Caco-2 (cell line): ENCODE measurements around the gene GZMA. TPM values are rescaled to one million over a fixed set of nuclear protein-coding genes. Genes with fewer than 3 reads are reported as not detected.

Experiments
- BruUV-seq: library from RNA; stranded (reverse); fragments of 400-500 nt; replicated peaks from 2 replicates; lab custom pipeline; 2021; lab: Mats Ljungman, UMichigan
- CTCF ChIA-PET: fragments of 300-600 bp; sonication (Branson Sonifier 250); formaldehyde crosslinking; loops from one replicate; lab custom pipeline; 2022; ENCODE audit warnings: antibody characterized with exemption; lab: Charles Lee
- POLR2A ChIA-PET: fragments of 300-600 bp; sonication (Branson Sonifier 250); formaldehyde crosslinking; loops from one replicate; lab custom pipeline; 2022; ENCODE audit warnings: antibody characterized with exemption; lab: Charles Lee
- DNase-seq, 2 experiments: peaks; one replicate each; pipeline versions ENCODE4 v3.0.0 to v3.0.0-alpha.2; 2020 to 2022
- H3K27me3 ChIP-seq: replicated peaks from 2 replicates; pipeline ENCODE4 v1.6.0; 2011; ENCODE audit warnings: low read length; ENCODE audit not compliant: control insufficient read depth, insufficient read depth
- H3K36me3 ChIP-seq: 2 replicates; pipeline ENCODE4 v1.5.1; 2011; ENCODE audit warnings: low read length; ENCODE audit not compliant: control insufficient read depth, insufficient read depth
- H3K4me1 ChIP-seq: fragments of 250-450 bp; sonication (Bioruptor Pico); 2 replicates; pipeline ENCODE4 v1.5.1; 2020; ENCODE audit warnings: mild to moderate bottlenecking
- H3K4me3 ChIP-seq: 2 replicates; pipeline ENCODE4 v1.5.1; 2011; ENCODE audit warnings: low read depth, mild to moderate bottlenecking, control low read depth, low read length
- H3K9me3 ChIP-seq: fragments of 250-450 bp; sonication (Bioruptor Pico); 2 replicates; pipeline ENCODE4 v1.5.1; 2020; ENCODE audit warnings: mild to moderate bottlenecking, moderate library complexity
- H3K27ac Mint-ChIP-seq: one replicate; pipeline ENCODE4 v1.8.0; 2022; ENCODE audit warnings: mixed read lengths; ENCODE audit not compliant: unreplicated experiment
- H3K27me3 Mint-ChIP-seq: one replicate; pipeline ENCODE4 v1.8.0; 2022; ENCODE audit warnings: mixed read lengths; ENCODE audit not compliant: insufficient read depth, unreplicated experiment
- H3K36me3 Mint-ChIP-seq: one replicate; pipeline ENCODE4 v1.8.0; 2022; ENCODE audit warnings: mild to moderate bottlenecking, mixed read lengths; ENCODE audit not compliant: insufficient read depth, unreplicated experiment
- H3K4me1 Mint-ChIP-seq: one replicate; pipeline ENCODE4 v1.8.0; 2022; ENCODE audit warnings: low read depth, mixed read lengths; ENCODE audit not compliant: unreplicated experiment
- H3K4me3 Mint-ChIP-seq: one replicate; pipeline ENCODE4 v1.8.0; 2022; ENCODE audit warnings: mild to moderate bottlenecking, moderate library complexity, mixed read lengths; ENCODE audit not compliant: unreplicated experiment
- H3K9me3 Mint-ChIP-seq: one replicate; pipeline ENCODE4 v1.8.0; 2022; ENCODE audit warnings: mixed read lengths; ENCODE audit not compliant: unreplicated experiment
- intact Hi-C: fragments of 100-400 bp; cut with micrococcal nuclease; formaldehyde crosslinking; loops from one replicate; pipeline ENCODE4 v1.10.0; 2022; ENCODE audit not compliant: unreplicated experiment
- total RNA-seq: library from RNA; stranded (reverse); gene quantifications from 2 replicates; pipeline ENCODE4 v1.2.3, GENCODE V29; 2022
- TF ChIP-seq, protein P1 (sequence below), 2 experiments: fragments of 200-600 bp in 1 of 2; IDR thresholded peaks; 1 replicate in 1 of 2; 2 replicates in 1 of 2; pipeline versions ENCODE4 v1.5.1 to v1.8.0; 2011 to 2022; ENCODE audit warnings: antibody characterized with exemption in 1 of 2, control low read depth in 1 of 2, inconsistent platforms in 1 of 2, low read depth in 1 of 2, low read length in 1 of 2, mild to moderate bottlenecking in 1 of 2, moderate library complexity in 1 of 2; ENCODE audit not compliant: insufficient read depth in 1 of 2, severe bottlenecking in 1 of 2, unreplicated experiment in 1 of 2

The GZMA gene
- total RNA-seq, 1 experiment from 2014 or later = not detected

DNA sequence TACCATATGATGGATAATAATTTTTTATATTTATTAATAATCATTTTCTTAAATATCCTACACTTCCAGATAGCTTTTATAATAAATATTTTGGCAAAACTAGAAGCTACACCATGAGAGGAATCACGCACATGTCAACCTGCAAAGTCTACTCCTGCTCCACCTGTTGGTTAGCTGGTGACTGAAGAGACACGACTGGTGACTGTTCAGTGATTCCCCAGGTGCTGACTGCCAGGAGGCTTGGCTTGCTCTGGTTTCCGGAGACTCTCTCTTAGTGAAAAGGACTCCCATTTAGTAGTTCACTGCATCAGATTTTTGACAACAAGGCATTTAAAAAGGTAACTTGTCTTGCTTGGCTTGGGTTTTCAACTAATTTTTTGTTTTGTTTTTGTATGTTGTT is 20.9 kb downstream of the GZMA start:
- ChIA-PET CTCF (interaction anchor here (0.6 kb wide), 2 partner anchors 37 to 219 kb away, joined by 3 read pairs; partner anchors contain the start of gene GPX8), POLR2A (no interaction called here)
- no peaks in the 10 kb centered on the region for H3K36me3 ChIP-seq
- intact Hi-C loops = no loop called here
- H3K4me3 ChIP-seq = no peak overlapping the region
- no peak overlapping the region for H3K4me3 Mint-ChIP-seq
- no TSS peak for BruUV-seq
- no peak for DNase-seq
- no peaks in the 10 kb centered on the region for H3K36me3 Mint-ChIP-seq
- no peak overlapping the region for H3K27ac Mint-ChIP-seq
- H3K27me3 ChIP-seq = no peaks in the 10 kb centered on the region; the same call in 1 of the 2 replicates
- H3K9me3 Mint-ChIP-seq = no peaks in the 10 kb centered on the region
- peaks cover 21% of the 10 kb centered on the region for H3K27me3 Mint-ChIP-seq
- TF ChIP-seq, protein P1, sequence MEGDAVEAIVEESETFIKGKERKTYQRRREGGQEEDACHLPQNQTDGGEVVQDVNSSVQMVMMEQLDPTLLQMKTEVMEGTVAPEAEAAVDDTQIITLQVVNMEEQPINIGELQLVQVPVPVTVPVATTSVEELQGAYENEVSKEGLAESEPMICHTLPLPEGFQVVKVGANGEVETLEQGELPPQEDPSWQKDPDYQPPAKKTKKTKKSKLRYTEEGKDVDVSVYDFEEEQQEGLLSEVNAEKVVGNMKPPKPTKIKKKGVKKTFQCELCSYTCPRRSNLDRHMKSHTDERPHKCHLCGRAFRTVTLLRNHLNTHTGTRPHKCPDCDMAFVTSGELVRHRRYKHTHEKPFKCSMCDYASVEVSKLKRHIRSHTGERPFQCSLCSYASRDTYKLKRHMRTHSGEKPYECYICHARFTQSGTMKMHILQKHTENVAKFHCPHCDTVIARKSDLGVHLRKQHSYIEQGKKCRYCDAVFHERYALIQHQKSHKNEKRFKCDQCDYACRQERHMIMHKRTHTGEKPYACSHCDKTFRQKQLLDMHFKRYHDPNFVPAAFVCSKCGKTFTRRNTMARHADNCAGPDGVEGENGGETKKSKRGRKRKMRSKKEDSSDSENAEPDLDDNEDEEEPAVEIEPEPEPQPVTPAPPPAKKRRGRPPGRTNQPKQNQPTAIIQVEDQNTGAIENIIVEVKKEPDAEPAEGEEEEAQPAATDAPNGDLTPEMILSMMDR (IDR thresholded peaks at IDR 0.05; ENCODE audit: insufficient read depth in 1 of 2, low read depth in 1 of 2, low read length in 1 of 2, severe bottlenecking in 1 of 2, unreplicated experiment in 1 of 2) = no peak
- no peaks in the 10 kb centered on the region for H3K4me1 ChIP-seq
- H3K4me1 Mint-ChIP-seq = no peaks in the 10 kb centered on the region
- H3K9me3 ChIP-seq = no peaks in the 10 kb centered on the region

DNA sequence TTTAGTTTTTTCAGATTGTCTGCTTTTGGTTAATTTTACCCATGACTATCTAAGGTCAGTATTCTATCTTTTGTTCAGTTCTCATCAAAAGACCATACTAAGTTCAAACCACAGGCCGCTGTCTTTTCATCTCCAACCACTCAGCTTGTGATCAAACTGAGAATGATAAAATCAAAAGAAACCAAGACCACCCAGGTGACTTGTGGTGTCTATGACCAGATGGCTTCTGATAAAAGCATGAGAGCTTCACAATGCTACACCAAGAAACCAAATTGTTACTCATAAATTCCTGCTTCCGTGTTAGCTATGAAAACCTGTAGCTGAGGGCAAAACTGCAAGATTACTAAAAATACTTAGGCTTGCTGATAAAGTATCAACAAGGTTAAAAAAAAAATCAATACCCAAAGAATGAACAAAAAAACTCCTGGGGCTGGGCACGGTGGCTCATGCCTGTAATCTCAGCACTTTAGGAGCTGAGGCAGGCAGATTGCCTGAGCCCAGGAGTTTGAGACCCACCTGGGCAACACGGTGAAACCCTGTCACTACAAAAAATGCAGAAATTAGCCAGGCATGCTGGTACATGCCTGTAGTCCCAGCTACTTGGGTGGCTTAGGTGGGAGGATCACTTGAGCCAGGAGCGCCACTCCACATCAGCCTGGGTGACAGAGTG is 31.7 kb downstream of the GZMA start:
- Histone ChIP-seq H3K4me3 (no peak overlapping the region), H3K27me3 (no peaks in the 10 kb centered on the region), H3K9me3 (no peaks in the 10 kb centered on the region; the same call in 1 of the 2 replicates), H3K36me3 (no peaks in the 10 kb centered on the region), H3K4me1 (no peaks in the 10 kb centered on the region)
- ChIA-PET CTCF (no interaction called here), POLR2A (no interaction called here)
- Mint-ChIP-seq H3K27ac (no peak overlapping the region), H3K27me3 (peaks cover 39% of the 10 kb centered on the region), H3K36me3 (no peaks in the 10 kb centered on the region), H3K4me1 (no peaks in the 10 kb centered on the region), H3K9me3 (peaks cover 5% of the 10 kb centered on the region), H3K4me3 (no peak overlapping the region)
- TF ChIP-seq, protein P1 (IDR thresholded peaks at IDR 0.05; ENCODE audit: insufficient read depth in 1 of 2, low read depth in 1 of 2, low read length in 1 of 2, severe bottlenecking in 1 of 2, unreplicated experiment in 1 of 2) = no peak
- BruUV-seq = no TSS peak
- no peak for DNase-seq
- intact Hi-C loops = no loop called here

DNA sequence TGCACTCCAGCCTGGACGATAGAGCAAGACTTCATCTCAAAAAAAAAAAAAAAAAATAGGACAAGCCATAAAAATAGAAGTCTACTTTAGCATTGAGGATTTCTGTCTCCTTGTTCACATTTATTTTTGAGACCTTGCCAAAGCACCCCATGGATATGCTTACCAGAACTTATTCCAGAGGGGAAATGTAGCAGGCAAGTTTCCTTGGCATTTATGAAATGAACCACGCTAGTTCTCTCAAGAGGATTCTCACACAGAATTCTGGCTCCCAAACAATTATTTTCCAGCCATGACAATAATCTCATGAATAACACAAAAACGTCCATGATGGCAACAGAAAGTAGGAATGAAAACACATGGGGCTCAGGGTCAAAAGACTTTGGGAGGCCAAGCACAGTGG is 34.1 kb downstream of the GZMA start:
- no peak for DNase-seq
- intact Hi-C loops = no loop called here
- ChIA-PET CTCF (no interaction called here), POLR2A (no interaction called here)
- Mint-ChIP-seq H3K36me3 (no peaks in the 10 kb centered on the region), H3K9me3 (no peaks in the 10 kb centered on the region), H3K4me1 (no peaks in the 10 kb centered on the region), H3K4me3 (no peak overlapping the region), H3K27ac (no peak overlapping the region), H3K27me3 (peaks cover 34% of the 10 kb centered on the region)
- TF ChIP-seq, protein P1 (IDR thresholded peaks at IDR 0.05; ENCODE audit: insufficient read depth in 1 of 2, low read depth in 1 of 2, low read length in 1 of 2, severe bottlenecking in 1 of 2, unreplicated experiment in 1 of 2) = no peak
- H3K4me1 ChIP-seq = no peaks in the 10 kb centered on the region
- H3K9me3 ChIP-seq = no peaks in the 10 kb centered on the region; the same call in 1 of the 2 replicates
- no TSS peak for BruUV-seq
- H3K27me3 ChIP-seq = no peaks in the 10 kb centered on the region
- H3K36me3 ChIP-seq = no peaks in the 10 kb centered on the region
- H3K4me3 ChIP-seq = no peak overlapping the region
